Measurements from ENCODE around the gene PSMF1. TPM values are rescaled to one million over a fixed set of nuclear protein-coding genes. Genes with fewer than 3 reads are reported as not detected.

The PSMF1 gene
- total and polyA plus RNA-seq, 2 donors (not counting 3 experiments of a cell fraction or from before 2014, with no cell fraction given): 142 to 354 TPM

DNA sequence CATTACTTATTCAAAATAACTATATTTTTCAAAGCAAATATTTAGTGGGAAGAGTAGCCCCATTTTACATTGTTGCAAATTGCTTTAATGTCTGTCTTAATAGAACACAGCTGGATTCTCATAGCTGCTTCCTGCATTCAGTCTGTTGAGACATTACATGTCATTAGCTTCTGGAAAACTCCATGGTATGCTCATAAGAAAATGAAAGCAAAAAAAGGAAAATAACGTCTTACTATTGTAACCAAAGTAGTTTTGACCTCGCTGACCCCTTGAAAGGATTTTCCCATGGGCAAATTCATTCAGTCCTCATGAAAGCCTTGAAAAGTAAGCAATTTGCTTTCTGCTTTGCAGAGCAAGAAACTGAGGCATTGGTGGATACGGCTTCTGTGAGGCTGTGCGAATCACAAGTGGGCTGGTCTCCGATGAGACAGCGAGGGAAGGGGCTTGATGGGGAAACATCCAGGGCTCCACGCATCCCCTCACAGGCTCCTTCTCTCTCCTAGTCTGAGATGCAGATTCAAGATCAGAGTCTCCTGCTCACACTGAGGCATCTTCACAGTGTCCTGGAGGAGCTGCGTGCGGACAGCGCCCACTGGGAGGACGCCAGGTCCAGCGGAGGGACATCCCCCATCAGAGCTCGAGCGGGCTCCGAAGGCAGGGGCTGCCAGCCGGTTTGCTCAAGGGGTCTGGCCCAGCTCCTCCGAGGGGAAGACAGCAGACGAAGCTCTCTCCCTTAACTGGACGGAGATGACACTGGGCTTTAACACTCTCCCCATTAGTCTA lies 88.2 kb downstream of the PSMF1 start:
- ChIA-PET POLR2A (no interaction called here), CTCF (interaction anchor here (2.7 kb wide), 1 partner anchor 297 kb away, joined by 16 read pairs; no protein-coding TSS in a partner anchor)
- Histone ChIP-seq H3K36me3 (ENCODE audit: control insufficient read depth in 2 of 2, extremely low read depth in 1 of 2, insufficient read depth in 2 of 2, low read length in 2 of 2) (no peaks in the 10 kb centered on the region), H3K4me2 (ENCODE audit: insufficient read depth, low read length) (no peak overlapping the region), H3K9me3 (replicated peaks; ENCODE audit: control insufficient read depth, insufficient read depth, low read length) (no peaks in the 10 kb centered on the region), H3K4me1 (ENCODE audit: control insufficient read depth, extremely low read depth, insufficient read depth, low read length) (no peaks in the 10 kb centered on the region), H4K20me1 (replicated peaks; ENCODE audit: control insufficient read depth, extremely low read depth, insufficient read depth, low read length) (no peaks in the 10 kb centered on the region), H3K79me2 (ENCODE audit: control insufficient read depth, insufficient read depth, low read length) (no peaks in the 10 kb centered on the region), H3K27ac (ENCODE audit: insufficient read depth, low read depth, low read length) (no peak overlapping the region), H3K4me3 (replicated peaks in 1 of 3; ENCODE audit: insufficient read depth in 1 of 3, low read depth in 1 of 3, low read length in 3 of 3) (no peak overlapping the region), H2AFZ (ENCODE audit: low read depth, low read length) (no peak overlapping the region), H3K9me1 (replicated peaks; ENCODE audit: control insufficient read depth, extremely low read depth, insufficient read depth, low read length) (no peaks in the 10 kb centered on the region), H3K27me3 (ENCODE audit: control insufficient read depth in 2 of 2, insufficient read depth in 2 of 2, low read length in 2 of 2) (peaks cover 15 to 33% of the 10 kb centered on the region in 2 experiments), H3K9ac (replicated peaks; ENCODE audit: extremely low read depth, insufficient read depth, low read length) (no peak overlapping the region)
- intact Hi-C loops (cut with micrococcal nuclease) (no loop called here), dilution Hi-C loops (cut with MboI; ENCODE audit: extremely low pct_ligation_motif_present, low sequenced_read_pairs) (no loop called here)
- DNase-seq (ENCODE audit: low read depth, low spot score) (no peak), FAIRE-seq (no peak)
- TF ChIP-seq JUN (IDR thresholded peaks at IDR 0.05; ENCODE audit: borderline replicate concordance, insufficient read depth, insufficient read length, low read depth) (no peak), GATA2 (IDR thresholded peaks at IDR 0.05; ENCODE audit: insufficient read depth, insufficient read length, low read depth, low read length) (no peak), POLR2A (IDR thresholded peaks at IDR 0.05; ENCODE audit: low read depth, low read length) (no peak), EZH2 (IDR thresholded peaks at IDR 0.05; ENCODE audit: borderline replicate concordance, low read depth, low read length, severe bottlenecking) (no peak)
- TF ChIP-seq, protein P1, sequence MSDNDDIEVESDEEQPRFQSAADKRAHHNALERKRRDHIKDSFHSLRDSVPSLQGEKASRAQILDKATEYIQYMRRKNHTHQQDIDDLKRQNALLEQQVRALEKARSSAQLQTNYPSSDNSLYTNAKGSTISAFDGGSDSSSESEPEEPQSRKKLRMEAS (IDR thresholded peaks at IDR 0.05; ENCODE audit: insufficient read depth, insufficient read length): no peak
- no TSS peak for BruUV-seq (replicated peaks)

DNA sequence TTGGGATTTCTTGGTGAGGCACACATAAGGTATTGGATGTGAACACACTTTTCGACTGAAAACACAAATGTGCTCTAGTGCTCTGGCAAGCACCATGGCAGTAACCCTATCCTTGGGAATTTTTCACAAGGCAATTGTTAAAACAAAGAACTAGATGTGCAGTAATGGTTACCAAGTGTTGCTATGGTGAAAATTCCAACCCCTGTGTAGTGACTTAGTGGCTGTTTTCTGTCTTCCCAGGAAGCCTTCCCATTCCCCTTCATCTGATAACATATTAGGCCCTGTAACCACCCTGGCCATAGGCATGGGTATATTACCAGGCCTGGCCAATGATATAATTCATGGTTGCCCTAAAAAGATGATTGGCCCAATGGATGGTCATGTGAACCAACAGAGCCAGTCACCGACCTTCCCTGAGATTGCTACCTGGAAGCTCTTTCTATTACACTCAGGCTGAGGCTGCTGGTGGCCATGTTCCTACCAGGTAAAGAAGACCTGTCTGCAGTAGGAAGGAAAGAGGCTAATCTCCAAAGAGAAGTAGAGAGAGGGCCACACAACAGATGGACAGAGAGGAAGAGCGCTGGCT lies 89.0 kb downstream of the PSMF1 start:
- Histone ChIP-seq H3K27me3 (ENCODE audit: control insufficient read depth in 2 of 2, insufficient read depth in 2 of 2, low read length in 2 of 2) (peaks cover 15 to 33% of the 10 kb centered on the region in 2 experiments), H3K9me3 (replicated peaks; ENCODE audit: control insufficient read depth, insufficient read depth, low read length) (no peaks in the 10 kb centered on the region), H3K9me1 (replicated peaks; ENCODE audit: control insufficient read depth, extremely low read depth, insufficient read depth, low read length) (no peaks in the 10 kb centered on the region), H3K4me1 (ENCODE audit: control insufficient read depth, extremely low read depth, insufficient read depth, low read length) (no peaks in the 10 kb centered on the region), H3K4me3 (replicated peaks in 1 of 3; ENCODE audit: insufficient read depth in 1 of 3, low read depth in 1 of 3, low read length in 3 of 3) (no peak overlapping the region), H3K27ac (ENCODE audit: insufficient read depth, low read depth, low read length) (no peak overlapping the region), H4K20me1 (replicated peaks; ENCODE audit: control insufficient read depth, extremely low read depth, insufficient read depth, low read length) (no peaks in the 10 kb centered on the region), H2AFZ (ENCODE audit: low read depth, low read length) (no peak overlapping the region), H3K36me3 (ENCODE audit: control insufficient read depth in 2 of 2, extremely low read depth in 1 of 2, insufficient read depth in 2 of 2, low read length in 2 of 2) (no peaks in the 10 kb centered on the region), H3K79me2 (ENCODE audit: control insufficient read depth, insufficient read depth, low read length) (no peaks in the 10 kb centered on the region), H3K9ac (replicated peaks; ENCODE audit: extremely low read depth, insufficient read depth, low read length) (no peak overlapping the region), H3K4me2 (ENCODE audit: insufficient read depth, low read length) (no peak overlapping the region)
- DNase-seq (ENCODE audit: low read depth, low spot score) (no peak), FAIRE-seq (no peak)
- BruUV-seq (replicated peaks): no TSS peak
- intact Hi-C loops (cut with micrococcal nuclease) (no loop called here), dilution Hi-C loops (cut with MboI; ENCODE audit: extremely low pct_ligation_motif_present, low sequenced_read_pairs) (no loop called here)
- ChIA-PET POLR2A (no interaction called here), CTCF (interaction anchor here (1.1 to 4.2 kb wide), 3 partner anchors 259 to 296 kb away, joined by 3 to 32 read pairs (median 16); partner anchors contain the start of gene NSFL1C)
- TF ChIP-seq EZH2 (IDR thresholded peaks at IDR 0.05; ENCODE audit: borderline replicate concordance, low read depth, low read length, severe bottlenecking) (no peak), CTCF (IDR thresholded peaks at IDR 0.05; ENCODE audit: extremely low read depth in 1 of 2, insufficient read depth in 1 of 2, low read depth in 1 of 2, low read length in 2 of 2) (no peak), POLR2A (IDR thresholded peaks at IDR 0.05; ENCODE audit: low read depth, low read length) (no peak), JUN (IDR thresholded peaks at IDR 0.05; ENCODE audit: borderline replicate concordance, insufficient read depth, insufficient read length, low read depth) (no peak), MYC (IDR thresholded peaks at IDR 0.05; ENCODE audit: low read depth, low read length) (no peak), FOS (IDR thresholded peaks at IDR 0.05; ENCODE audit: borderline replicate concordance, insufficient read depth, low read length) (no peak), GATA2 (IDR thresholded peaks at IDR 0.05; ENCODE audit: insufficient read depth, insufficient read length, low read depth, low read length) (no peak), POLR2AphosphoS5 (IDR thresholded peaks at IDR 0.05; ENCODE audit: insufficient read depth, low read depth, low read length) (no peak)
- TF ChIP-seq, protein P1 (IDR thresholded peaks at IDR 0.05; ENCODE audit: insufficient read depth, insufficient read length): no peak

Measured in endothelial cell of umbilical vein (primary cell).